ENCODE measurements around the gene FOXP2. TPM values are rescaled to one million over a fixed set of nuclear protein-coding genes. Genes with fewer than 3 reads are reported as not detected.

Gene FOXP2
- total and polyA plus RNA-seq, 3 donors from 2014 or later, result 2.5 to 5.9 (median 3.8) TPM

DNA sequence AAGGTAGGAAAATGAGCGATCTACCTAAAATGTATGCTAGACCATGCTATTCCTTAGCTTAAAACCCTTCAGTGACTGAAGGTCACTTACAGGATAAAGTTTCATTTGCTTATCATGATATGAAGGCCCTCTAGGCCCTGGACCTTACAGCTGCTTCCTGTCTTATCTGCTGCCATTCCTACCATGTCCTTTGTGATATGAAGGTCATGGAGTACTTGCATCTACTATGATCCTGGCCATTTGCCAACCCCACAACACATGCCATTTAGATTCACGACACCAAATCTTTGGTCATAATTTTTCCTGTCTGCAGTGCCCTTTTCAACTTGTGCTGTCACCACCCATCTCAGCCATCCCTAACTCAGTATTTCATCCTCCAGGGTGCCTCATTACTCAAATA is 325.5 kb downstream of the FOXP2 start:
- H3K4me3 ChIP-seq, result no peak overlapping the region
- H3K27ac ChIP-seq, result no peak overlapping the region
- DNase-seq, result no peak
- H3K9me3 ChIP-seq, result no peaks in the 10 kb centered on the region
- H3K4me1 ChIP-seq, result no peaks in the 10 kb centered on the region
- intact Hi-C loops (cut with DNase I; ENCODE audit: low total_unique reads), result no loop called here
- TF ChIP-seq, protein P1, sequence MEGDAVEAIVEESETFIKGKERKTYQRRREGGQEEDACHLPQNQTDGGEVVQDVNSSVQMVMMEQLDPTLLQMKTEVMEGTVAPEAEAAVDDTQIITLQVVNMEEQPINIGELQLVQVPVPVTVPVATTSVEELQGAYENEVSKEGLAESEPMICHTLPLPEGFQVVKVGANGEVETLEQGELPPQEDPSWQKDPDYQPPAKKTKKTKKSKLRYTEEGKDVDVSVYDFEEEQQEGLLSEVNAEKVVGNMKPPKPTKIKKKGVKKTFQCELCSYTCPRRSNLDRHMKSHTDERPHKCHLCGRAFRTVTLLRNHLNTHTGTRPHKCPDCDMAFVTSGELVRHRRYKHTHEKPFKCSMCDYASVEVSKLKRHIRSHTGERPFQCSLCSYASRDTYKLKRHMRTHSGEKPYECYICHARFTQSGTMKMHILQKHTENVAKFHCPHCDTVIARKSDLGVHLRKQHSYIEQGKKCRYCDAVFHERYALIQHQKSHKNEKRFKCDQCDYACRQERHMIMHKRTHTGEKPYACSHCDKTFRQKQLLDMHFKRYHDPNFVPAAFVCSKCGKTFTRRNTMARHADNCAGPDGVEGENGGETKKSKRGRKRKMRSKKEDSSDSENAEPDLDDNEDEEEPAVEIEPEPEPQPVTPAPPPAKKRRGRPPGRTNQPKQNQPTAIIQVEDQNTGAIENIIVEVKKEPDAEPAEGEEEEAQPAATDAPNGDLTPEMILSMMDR (IDR thresholded peaks at IDR 0.05), result no peak
- TF ChIP-seq POLR2A (IDR thresholded peaks at IDR 0.05), result no peak
- no peaks in the 10 kb centered on the region for H3K27me3 ChIP-seq
- H3K36me3 ChIP-seq (ENCODE audit: low read depth, missing control alignments), result no peaks in the 10 kb centered on the region
- 58 to 67% methylated on average over 2 of the region's 2 CpGs for WGBS, 2 donors

GRCh38 chr7:114740941-114741340 is 326.3 kb downstream of the FOXP2 start:
- WGBS, 2 donors, result 76 to 79% methylated on average over 7 of the region's 7 CpGs
- Histone ChIP-seq H3K4me1 (no peaks in the 10 kb centered on the region), H3K9me3 (no peaks in the 10 kb centered on the region), H3K4me3 (no peak overlapping the region), H3K36me3 (ENCODE audit: low read depth, missing control alignments) (no peaks in the 10 kb centered on the region), H3K27me3 (no peaks in the 10 kb centered on the region), H3K27ac (no peak overlapping the region)
- intact Hi-C loops (cut with DNase I; ENCODE audit: low total_unique reads), result no loop called here
- no peak for DNase-seq
- no peak for TF ChIP-seq POLR2A (IDR thresholded peaks at IDR 0.05)
- TF ChIP-seq, protein P1 (IDR thresholded peaks at IDR 0.05), result no peak

DNA sequence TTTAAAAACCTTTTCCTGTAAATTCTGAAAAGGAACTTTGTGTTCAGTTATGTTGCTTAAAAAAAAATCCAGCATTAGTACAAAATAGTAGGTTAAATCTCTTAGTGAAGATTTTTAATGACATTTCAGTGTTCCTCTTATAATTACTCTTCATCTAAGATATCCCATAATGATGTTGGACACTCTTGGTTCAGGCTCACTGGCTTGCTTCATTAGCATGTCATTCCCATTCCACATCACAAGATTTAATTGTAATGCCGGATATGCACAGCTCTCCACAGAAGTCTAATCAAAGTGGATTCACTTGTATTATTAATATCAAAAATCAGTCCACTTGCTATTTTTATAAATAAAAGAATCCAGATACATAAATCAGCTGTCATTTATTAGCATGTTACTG is 327.3 kb downstream of the FOXP2 start:
- 58 to 67% methylated on average over 1 of the region's 1 CpG for WGBS, 2 donors
- no peak for DNase-seq
- intact Hi-C loops (cut with DNase I; ENCODE audit: low total_unique reads), result no loop called here
- H3K4me1 ChIP-seq, result no peaks in the 10 kb centered on the region
- H3K36me3 ChIP-seq (ENCODE audit: low read depth, missing control alignments), result no peaks in the 10 kb centered on the region
- no peaks in the 10 kb centered on the region for H3K9me3 ChIP-seq
- H3K4me3 ChIP-seq, result no peak overlapping the region
- no peaks in the 10 kb centered on the region for H3K27me3 ChIP-seq
- H3K27ac ChIP-seq, result no peak overlapping the region
- TF ChIP-seq, protein P1 (IDR thresholded peaks at IDR 0.05), result no peak
- TF ChIP-seq POLR2A (IDR thresholded peaks at IDR 0.05), result no peak

Small RNA genes within 50 kb of the gene (microRNA-seq; reads per million reads assigned to microRNA genes)
- gene MIR3666 (ENCODE audit: borderline number of aligned reads in 2 of 2, borderline replicate concordance in 1 of 2), result 0 reads per million in 2 donors

Small RNA genes within 50 kb of the gene (small RNA-seq; reads per million reads assigned to genes)
- 0 reads per million in 2 donors for gene MIR3666
- gene RNA5SP238, result 0 reads per million in 2 donors
